ENCODE measurements around the gene RAB7A. TPM values are rescaled to one million over a fixed set of nuclear protein-coding genes. Genes with fewer than 3 reads are reported as not detected.

The RAB7A gene
- total RNA-seq, 1 experiment from 2014 or later, result 233 TPM

DNA sequence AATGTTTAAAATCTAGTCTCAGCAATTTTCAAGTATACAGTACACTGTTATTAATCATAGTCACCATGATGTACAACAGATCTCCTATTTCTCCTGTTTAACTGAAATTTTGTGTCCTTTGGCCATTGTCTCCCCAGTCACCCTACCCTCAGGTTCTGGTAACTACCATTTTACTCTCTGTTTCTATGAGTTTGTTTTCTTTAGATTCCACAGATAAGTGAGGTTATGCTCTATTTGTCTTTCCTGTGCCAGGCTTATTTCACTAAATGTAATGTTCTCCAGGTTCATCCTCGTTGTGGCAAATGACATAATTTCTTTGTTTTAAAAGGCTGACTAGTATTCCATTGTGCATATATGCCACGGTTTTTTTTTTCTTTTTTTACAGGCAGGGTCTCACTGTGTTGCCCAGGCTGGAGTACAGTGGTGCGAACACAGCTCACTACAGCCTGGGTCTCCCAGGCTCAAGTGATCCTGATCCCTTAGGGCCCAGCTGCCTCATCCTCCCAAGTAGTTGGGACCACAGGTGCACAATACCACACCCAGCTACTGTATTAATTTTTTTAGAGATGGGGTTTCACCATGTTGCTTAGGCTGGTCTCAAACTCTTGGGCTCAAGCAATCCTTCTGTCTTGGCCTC lies 50.0 kb downstream of the RAB7A start:
- RAD21 ChIA-PET (ENCODE audit: low non-redundant PET in 1 of 2, low total read pairs in 2 of 2, uncharacterized antibody in 2 of 2, unreplicated experiment in 2 of 2), result no interaction called here
- ATAC-seq (no peak), DNase-seq (ENCODE audit: low read depth, low spot score) (no peak)
- Histone ChIP-seq H3K4me2 (ENCODE audit: low read length) (no peak overlapping the region), H3K9me3 (ENCODE audit: control insufficient read depth in 1 of 2, insufficient read depth in 1 of 2, low read depth in 1 of 2, low read length in 2 of 2) (no peaks in the 10 kb centered on the region), H3K4me3 (replicated peaks in 1 of 2; ENCODE audit: low read depth in 1 of 2, low read length in 2 of 2) (no peak overlapping the region), H3K27me3 (ENCODE audit: insufficient read depth, low read length) (no peaks in the 10 kb centered on the region), H2AFZ (ENCODE audit: low read depth, low read length, poor library complexity, severe bottlenecking) (no peak overlapping the region), H3K9me2 (ENCODE audit: insufficient read depth) (no peaks in the 10 kb centered on the region), H3K79me2 (ENCODE audit: insufficient read depth, low read length) (peaks cover 88% of the 10 kb centered on the region), H3K4me1 (ENCODE audit: control insufficient read depth in 1 of 2, insufficient read depth in 2 of 2, low read length in 2 of 2) (no peaks in the 10 kb centered on the region), H3K36me3 (ENCODE audit: control insufficient read depth in 1 of 2, insufficient read depth in 2 of 2, low read length in 2 of 2) (no peaks in the 10 kb centered on the region), H4K20me1 (ENCODE audit: insufficient read depth) (peaks cover 13% of the 10 kb centered on the region; the same call in 1 of the 2 replicates), H3K9ac (ENCODE audit: low read length) (no peak overlapping the region), H3K27ac (ENCODE audit: low read depth, low read length) (no peak overlapping the region)
- POLR2A ChIA-PET, result no interaction called here
- CTCF ChIA-PET, result no interaction called here
- intact Hi-C loops (cut with micrococcal nuclease), result no loop called here
- TF ChIP-seq RAD21 (IDR thresholded peaks at IDR 0.05; ENCODE audit: low read depth) (no peak), YY1 (IDR thresholded peaks at IDR 0.05; ENCODE audit: extremely low read depth, insufficient replicate concordance, low read depth, low read length) (no peak), SP1 (IDR thresholded peaks at IDR 0.05; ENCODE audit: low read depth) (no peak), SRF (IDR thresholded peaks at IDR 0.05; ENCODE audit: low read depth) (no peak), ZFX (IDR thresholded peaks at IDR 0.05) (no peak), SIN3A (IDR thresholded peaks at IDR 0.05; ENCODE audit: low read depth) (no peak), POLR2A (IDR thresholded peaks at IDR 0.05; ENCODE audit: borderline replicate concordance, extremely low read depth, insufficient read depth, insufficient read length) (no peak), CBX3 (IDR thresholded peaks at IDR 0.05; ENCODE audit: low read depth) (no peak), ZNF274 (IDR thresholded peaks at IDR 0.05; ENCODE audit: low read depth, low read length) (no peak), JUND (IDR thresholded peaks at IDR 0.05) (no peak), ELF1 (IDR thresholded peaks at IDR 0.05; ENCODE audit: borderline replicate concordance, low read depth) (no peak), CEBPB (IDR thresholded peaks at IDR 0.05; ENCODE audit: low read depth) (no peak)
- TF ChIP-seq, protein P1, sequence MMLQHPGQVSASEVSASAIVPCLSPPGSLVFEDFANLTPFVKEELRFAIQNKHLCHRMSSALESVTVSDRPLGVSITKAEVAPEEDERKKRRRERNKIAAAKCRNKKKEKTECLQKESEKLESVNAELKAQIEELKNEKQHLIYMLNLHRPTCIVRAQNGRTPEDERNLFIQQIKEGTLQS (IDR thresholded peaks at IDR 0.05), result no peak
- TF ChIP-seq, protein P2, sequence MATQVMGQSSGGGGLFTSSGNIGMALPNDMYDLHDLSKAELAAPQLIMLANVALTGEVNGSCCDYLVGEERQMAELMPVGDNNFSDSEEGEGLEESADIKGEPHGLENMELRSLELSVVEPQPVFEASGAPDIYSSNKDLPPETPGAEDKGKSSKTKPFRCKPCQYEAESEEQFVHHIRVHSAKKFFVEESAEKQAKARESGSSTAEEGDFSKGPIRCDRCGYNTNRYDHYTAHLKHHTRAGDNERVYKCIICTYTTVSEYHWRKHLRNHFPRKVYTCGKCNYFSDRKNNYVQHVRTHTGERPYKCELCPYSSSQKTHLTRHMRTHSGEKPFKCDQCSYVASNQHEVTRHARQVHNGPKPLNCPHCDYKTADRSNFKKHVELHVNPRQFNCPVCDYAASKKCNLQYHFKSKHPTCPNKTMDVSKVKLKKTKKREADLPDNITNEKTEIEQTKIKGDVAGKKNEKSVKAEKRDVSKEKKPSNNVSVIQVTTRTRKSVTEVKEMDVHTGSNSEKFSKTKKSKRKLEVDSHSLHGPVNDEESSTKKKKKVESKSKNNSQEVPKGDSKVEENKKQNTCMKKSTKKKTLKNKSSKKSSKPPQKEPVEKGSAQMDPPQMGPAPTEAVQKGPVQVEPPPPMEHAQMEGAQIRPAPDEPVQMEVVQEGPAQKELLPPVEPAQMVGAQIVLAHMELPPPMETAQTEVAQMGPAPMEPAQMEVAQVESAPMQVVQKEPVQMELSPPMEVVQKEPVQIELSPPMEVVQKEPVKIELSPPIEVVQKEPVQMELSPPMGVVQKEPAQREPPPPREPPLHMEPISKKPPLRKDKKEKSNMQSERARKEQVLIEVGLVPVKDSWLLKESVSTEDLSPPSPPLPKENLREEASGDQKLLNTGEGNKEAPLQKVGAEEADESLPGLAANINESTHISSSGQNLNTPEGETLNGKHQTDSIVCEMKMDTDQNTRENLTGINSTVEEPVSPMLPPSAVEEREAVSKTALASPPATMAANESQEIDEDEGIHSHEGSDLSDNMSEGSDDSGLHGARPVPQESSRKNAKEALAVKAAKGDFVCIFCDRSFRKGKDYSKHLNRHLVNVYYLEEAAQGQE (IDR thresholded peaks at IDR 0.05; ENCODE audit: low read depth), result no peak
- no TSS peak for BruUV-seq (replicated peaks)

Measured in HCT116 (cell line).